GM06990 (cell line): ENCODE data around the gene SCUBE2.
"Not testable (repeated sequence)": the region's sequence is repeated elsewhere in the genome, so short reads cannot be mapped to it uniquely, and the experiment has no call there.

Experiments
- DNase-seq: peaks from one replicate; pipeline ENCODE4 v3.0.0-alpha.2; 2011; ENCODE audit not compliant: insufficient read length; ENCODE audit errors: extremely low read depth
- H3K27me3 ChIP-seq: replicated peaks from 2 replicates; pipeline ENCODE4 v1.6.0; 2011; ENCODE audit warnings: low read length; ENCODE audit not compliant: control insufficient read depth, insufficient read depth
- H3K36me3 ChIP-seq: 2 replicates; pipeline ENCODE4 v1.5.1; 2011; ENCODE audit warnings: low read length; ENCODE audit not compliant: control insufficient read depth, insufficient read depth
- H3K4me3 ChIP-seq: replicated peaks from 2 replicates; pipeline ENCODE4 v1.5.1; 2011; ENCODE audit warnings: low read depth, mild to moderate bottlenecking, control low read depth, low read length
- CTCF ChIP-seq: IDR thresholded peaks from 2 replicates; pipeline ENCODE4 v1.5.1; 2011; ENCODE audit warnings: low read length, control low read depth, mild to moderate bottlenecking, inconsistent platforms; ENCODE audit not compliant: insufficient read depth, poor library complexity, severe bottlenecking

Gene SCUBE2

GRCh38 chr11:8988329-8989234 is 102.8 kb downstream of the SCUBE2 start:
- H3K27me3 ChIP-seq: no peaks in the 10 kb centered on the region
- H3K4me3 ChIP-seq: no peak overlapping the region
- DNase-seq: no peak
- no peaks in the 10 kb centered on the region for H3K36me3 ChIP-seq
- no peak for TF ChIP-seq CTCF

GRCh38 chr11:8987446-8987845 is 104.0 kb downstream of the SCUBE2 start:
- TF ChIP-seq CTCF: no peak
- H3K4me3 ChIP-seq: no peak overlapping the region

GRCh38 chr11:8986772-8987171 is 104.6 kb downstream of the SCUBE2 start:
- not testable (repeated sequence) for H3K36me3 ChIP-seq, H3K27me3 ChIP-seq, DNase-seq, H3K4me3 ChIP-seq

More at GRCh38 chr11:8987446-8987845, 104.0 kb downstream of the SCUBE2 start:
- Histone ChIP-seq H3K36me3 (no peaks in the 10 kb centered on the region), H3K27me3 (no peaks in the 10 kb centered on the region)
- no peak for DNase-seq

- TF ChIP-seq CTCF: no peak
Observed at GRCh38 chr11:8985462-8985861, 105.9 kb downstream of the SCUBE2 start.

GRCh38 chr11:8983552-8983951 is 107.8 kb downstream of the SCUBE2 start:
- no peaks in the 10 kb centered on the region for H3K36me3 ChIP-seq
- no peak overlapping the region for H3K4me3 ChIP-seq
- no peak for TF ChIP-seq CTCF
- H3K27me3 ChIP-seq: no peaks in the 10 kb centered on the region
- DNase-seq: no peak

More at GRCh38 chr11:8985462-8985861, 105.9 kb downstream of the SCUBE2 start:
- DNase-seq: no peak
- Histone ChIP-seq H3K36me3 (no peaks in the 10 kb centered on the region), H3K4me3 (no peak overlapping the region), H3K27me3 (no peaks in the 10 kb centered on the region)

GRCh38 chr11:8980485-8980884 is 110.9 kb downstream of the SCUBE2 start:
- H3K27me3 ChIP-seq: no peaks in the 10 kb centered on the region
- no peak overlapping the region for H3K4me3 ChIP-seq
- no peak for TF ChIP-seq CTCF
- no peak for DNase-seq
- no peaks in the 10 kb centered on the region for H3K36me3 ChIP-seq

- not testable (repeated sequence) for DNase-seq, H3K4me3 ChIP-seq, H3K27me3 ChIP-seq, H3K36me3 ChIP-seq
Observed at GRCh38 chr11:8979365-8979764, 112.0 kb downstream of the SCUBE2 start.
